Activated T-helper 1 cell treated with Interleukin-2 at 50 U/mL for 16 hours (primary cell): ENCODE results near the gene NEK11.

Source experiments
- DNase-seq: peaks from one replicate; pipeline ENCODE4 v3.0.0-alpha.2; 2020; ENCODE audit warnings: low read depth

The NEK11 gene

DNA sequence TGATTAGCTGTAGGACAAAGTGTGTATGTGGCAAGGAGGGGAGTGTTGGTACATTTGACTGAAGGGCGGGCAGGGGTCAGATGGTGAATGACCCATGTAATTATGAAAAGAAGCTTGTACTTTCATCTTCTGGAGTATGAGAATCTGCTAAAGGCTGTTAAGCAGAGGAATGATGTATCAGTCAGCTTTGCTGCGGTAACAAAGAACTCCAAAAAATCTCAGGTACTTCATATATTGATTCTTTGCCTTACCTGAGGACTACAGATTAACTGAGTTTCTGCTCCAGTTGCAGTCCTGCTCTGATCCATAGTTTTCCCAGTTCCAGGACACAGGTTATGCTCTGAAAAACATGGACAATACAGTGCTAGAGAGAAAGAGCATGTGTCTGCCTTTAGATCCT, 115.1 kb downstream of the NEK11 start:
- no peak for DNase-seq

DNA sequence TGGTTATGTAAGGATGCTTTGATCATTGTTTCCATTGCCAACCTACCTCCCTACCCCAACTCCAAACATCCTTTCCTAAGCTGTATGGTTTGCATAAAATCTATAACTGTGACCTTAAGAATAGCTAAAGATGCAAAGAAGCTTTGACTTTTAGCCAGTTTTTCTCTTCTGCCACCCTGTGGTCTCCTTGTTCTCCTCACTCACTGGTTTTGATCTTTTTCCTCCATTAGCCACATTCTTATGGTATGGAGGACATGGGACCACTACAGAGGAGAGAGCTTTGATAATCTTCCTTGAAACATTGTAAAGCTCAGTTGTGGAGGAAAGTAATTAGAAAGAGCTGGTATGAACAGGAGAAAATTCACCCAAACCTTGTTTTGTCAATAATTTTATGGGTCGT, 115.9 kb downstream of the NEK11 start:
- DNase-seq = no peak

DNA sequence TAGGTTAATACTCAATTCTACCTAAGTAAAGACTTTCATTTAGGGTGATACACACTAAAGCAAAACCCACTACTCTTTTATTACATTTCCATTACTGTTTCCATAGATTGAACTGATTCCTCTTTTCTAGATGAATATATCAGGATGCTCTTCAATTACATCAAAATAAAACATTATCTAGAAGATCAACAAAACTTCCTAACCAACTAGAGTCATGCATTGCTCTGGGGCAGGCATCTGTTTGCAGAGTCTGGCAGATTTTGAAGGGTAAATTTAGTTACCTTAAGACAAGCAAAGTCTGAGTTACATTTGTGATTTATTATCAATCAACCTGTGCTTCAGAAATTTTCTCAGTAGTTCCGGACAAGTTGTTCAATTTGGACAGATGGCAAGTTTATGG, 117.1 kb downstream of the NEK11 start:
- no peak for DNase-seq

DNA sequence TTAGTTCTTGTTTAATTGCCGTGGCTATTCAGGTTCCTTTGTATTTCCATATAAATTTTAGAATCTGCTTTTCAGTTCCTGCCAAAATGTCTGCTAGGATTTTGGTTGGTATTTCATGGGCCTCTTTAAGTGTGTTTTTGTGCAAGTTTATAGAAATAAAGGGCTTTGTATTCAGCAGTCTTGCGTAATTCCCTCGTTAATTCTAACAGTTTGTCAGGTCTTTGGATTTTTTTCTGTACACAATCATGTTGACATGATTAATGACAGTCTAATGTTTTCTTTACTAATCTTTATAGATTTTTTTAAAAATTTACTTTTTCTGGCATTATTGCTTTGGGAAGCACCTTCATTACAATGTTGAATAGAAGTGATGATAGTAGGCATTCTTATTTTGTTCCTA, 120.9 kb downstream of the NEK11 start:
- no peak for DNase-seq

DNA sequence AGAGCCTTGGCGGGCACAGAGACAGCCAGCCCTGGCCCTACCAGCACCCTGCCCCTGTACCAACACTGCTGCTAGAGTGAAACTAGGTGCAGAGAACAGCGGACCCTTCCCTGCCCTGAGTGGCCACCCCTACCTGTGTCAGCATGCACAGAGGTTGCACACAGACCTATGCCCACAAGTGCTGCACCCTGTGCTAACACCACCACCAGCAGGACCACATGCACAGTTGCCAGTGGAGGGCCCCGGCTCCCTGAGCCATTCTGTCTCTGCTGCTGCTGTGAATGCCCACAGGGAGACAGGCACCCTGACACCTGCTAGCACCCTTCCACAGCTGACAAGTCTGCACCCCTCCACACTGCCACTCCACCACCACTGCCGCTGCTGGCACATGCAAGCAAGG, 131.8 kb downstream of the NEK11 start:
- no peak for DNase-seq

DNA sequence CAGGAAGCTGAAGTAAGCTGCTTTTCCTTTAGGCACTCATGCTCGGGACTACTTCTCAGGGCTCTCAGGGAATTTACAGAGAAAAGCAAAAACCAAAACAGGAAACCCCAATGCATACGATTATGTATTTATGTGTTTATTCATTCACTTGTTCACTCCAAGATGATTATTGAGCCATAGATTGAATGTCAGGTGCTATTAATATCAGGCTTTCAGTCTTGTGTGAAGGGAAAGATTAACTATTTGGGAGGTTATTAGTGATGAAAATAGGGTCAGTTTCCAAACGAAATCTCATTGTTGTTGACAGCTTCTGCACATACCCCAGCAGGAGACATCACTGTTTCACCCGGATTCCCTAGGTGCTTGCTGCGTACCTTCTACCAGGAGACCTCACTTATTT, 135.8 kb downstream of the NEK11 start:
- DNase-seq = no peak

DNA sequence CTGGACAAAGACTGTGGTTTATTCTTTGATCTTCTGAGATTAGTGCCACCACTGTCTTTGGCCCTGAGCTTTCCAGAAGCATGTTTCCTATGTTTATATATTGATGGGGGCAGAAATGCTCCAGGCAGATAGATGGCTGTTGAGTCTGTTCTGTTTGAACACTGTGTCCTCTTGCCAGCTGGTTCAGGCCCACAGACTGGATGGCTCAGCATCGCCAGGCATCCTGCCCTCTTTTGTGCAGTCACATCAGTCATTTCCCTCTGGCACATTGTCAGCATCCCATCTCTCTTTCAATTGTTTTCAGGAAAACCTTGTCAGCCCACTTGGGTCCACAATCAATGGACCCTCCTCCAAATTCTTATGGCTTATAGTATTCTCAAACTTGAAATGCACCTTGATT, 141.2 kb downstream of the NEK11 start:
- no peak for DNase-seq

DNA sequence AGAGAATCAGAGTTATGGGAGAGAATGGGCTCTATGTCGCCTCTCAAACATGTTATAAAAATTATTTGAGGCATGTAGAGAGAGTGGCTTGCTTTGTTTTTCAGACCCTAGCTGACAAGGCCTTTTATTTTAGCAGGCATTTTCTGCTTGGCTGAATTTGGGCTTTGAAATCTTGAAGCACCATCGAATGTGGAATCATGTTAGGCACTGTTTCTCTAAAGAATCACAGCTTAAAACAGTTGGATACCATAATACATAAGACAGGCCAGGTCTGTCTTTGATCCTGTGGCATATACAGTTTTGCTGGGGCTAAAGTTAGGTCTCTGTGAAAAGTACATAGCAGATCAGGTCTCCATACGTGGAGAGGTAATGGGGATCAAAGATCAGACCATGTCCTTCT, 142.7 kb downstream of the NEK11 start:
- DNase-seq = no peak

DNA sequence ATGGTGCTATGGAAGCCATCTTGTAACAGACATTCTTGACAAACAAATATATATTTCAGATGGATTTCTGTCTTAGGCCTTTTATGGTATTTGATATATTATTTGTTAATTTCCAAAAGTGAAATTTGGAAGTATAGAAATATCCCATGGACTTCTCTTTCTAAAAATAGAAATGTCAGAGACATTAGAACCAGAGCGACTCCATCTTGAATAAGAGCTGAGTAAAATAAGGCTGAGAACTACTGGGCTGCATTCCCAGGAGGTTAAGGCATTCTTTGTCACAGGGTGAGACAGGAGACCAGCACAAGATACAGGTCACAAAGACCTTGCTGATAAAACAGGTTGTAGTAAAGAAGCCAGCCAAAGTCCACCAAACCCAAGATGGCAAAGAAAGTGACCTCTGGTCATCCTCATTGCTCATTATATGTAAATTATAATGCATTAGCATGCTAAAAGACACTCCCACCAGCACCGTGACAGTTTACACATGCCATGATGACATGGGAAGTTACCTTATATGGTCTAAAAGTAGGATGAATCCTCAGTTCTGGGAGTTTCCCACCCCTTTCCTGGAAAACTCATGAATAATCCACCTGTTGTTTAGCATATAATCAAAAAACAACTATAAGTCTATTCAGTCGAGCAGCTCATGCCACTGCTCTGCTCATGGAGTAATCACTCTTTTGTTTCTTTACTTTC, 146.0 kb downstream of the NEK11 start:
- DNase-seq = no peak

DNA sequence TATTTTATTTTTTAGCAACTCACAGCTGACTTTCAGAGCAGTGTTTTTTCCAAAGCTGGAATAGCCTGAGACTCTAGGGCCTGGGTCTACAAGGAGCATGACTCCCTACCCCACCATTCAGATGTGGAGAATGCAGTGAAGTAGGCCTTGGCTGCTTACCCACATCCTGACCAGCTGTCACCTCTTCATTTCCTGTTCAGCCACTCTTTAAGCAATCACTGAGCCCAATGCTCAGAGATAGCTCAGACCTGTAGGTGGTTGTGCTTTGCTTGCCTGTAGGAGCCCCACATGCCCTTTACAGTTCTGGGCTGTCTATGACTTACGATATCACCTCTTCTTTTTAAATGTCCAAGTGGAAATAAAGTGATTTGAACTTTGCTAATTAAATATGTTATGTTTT, 148.1 kb downstream of the NEK11 start:
- DNase-seq = no peak

DNA sequence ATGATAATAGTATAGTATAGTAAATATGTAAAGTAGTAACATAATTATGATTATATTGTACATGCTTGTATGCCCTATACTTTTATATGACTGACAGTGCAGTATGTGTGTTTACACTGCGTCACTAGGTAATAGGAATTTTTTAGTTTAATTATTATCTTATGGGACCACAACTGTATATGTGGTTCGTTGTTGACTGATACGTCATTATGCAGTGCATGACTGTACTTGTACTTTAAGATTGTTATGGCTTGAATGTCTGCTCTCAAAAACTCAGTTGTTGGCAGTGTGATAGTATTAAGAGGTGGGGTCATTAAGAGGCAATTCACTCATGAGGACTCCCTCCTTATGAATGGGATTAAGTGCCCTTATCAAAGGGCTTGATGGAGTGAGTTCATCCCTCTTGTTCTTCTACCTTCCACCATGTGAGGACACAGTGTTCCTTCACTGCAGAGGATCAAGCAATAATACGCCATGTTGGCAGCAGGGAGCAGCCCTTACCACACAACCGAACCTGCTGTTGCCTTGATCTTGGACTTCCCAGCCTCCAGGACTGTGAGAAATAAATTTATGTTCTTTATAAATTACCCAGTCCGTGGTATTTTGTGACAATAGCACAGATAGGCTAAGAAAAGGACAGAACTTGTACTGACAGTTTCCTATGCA, 152.2 kb downstream of the NEK11 start:
- no peak for DNase-seq

DNA sequence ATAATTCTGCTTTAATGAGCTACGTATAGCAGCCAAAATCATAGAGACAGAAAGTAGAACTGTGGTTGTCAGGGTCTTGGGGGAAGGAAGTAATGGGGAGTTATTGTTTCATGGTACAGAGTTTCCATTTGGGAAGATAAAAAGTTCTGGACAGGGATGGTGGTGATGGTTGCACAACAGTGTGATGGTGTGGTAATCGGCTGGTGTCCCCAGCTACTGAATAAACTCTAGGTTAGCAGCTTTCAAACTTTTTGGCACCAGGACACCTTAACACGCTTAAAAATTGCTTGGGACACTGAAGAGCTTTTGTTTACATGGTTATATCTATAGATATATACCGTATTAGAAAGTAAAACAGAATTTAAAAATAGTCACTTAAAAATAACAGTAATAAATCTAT, 166.0 kb downstream of the NEK11 start:
- no peak for DNase-seq

DNA sequence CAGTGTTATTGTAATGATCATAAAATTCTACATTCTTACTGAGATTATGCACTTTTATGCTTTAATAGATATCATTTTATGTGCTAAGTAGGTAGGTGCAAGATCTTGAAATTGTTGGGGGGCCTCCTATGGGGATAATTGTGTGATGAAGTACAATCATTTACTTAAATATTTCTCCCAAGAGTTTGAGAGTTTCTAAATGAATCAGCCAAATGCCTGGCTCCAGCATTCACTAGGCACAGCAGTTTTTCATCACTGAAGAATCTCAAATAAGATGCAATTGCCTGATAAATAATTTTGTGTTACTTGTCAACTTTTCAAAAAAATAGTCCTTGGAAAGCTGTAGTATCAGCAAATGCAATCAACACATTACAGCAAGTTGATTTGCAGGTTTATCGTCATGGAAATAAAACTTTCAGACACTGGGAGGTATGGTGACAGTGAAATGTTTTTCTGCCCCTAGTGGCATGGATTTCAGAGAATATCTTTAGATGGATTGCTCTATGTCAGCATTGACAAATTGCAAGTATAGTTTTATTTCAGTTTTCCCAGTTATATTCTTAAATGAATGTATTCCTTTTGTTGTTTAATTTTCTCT, 167.1 kb downstream of the NEK11 start:
- DNase-seq = no peak

DNA sequence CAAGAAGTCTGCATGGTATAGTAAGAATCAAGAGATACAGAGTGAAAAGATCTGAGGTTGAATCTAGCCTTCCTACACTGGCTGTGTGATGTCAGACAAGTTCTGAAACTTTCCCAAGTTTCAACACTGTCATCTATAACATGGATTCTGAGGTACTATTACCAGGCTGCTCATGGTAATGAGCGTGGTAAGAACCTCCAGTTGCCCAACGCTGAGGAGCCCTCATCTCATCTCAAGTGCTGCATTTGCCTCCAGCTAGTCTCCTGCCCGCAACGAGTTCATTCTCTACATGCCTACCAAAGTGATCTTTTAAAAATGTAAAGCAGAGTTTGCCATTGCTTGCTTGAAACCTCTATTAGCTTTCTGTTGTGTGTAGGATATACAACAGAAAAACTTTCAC, 168.1 kb downstream of the NEK11 start:
- DNase-seq = no peak

DNA sequence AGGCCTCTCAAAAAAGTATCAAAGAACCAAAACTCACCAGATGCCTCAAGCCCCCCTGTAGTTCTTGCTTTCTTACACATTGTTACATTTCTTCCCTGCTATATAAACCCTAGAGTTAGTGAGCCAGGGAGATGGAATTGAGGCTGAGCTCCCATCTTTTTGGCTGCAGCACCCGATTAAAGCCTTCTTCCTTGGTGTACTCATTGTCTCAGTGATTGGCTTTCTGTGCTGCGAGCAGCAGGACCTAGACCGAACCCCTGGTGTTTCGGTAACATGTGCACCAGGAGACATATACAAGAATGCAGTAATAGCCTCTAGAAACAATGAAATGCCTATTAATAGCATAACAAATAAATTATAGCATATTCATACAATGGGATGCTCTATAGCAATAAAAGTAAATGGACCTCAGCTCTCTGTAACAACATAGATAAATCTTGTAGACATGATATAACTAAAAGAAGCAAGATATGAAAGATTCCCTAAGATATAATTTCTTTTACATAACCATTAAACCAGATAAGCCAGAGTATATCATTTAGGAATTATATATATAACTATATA, 174.0 kb downstream of the NEK11 start:
- DNase-seq = no peak

DNA sequence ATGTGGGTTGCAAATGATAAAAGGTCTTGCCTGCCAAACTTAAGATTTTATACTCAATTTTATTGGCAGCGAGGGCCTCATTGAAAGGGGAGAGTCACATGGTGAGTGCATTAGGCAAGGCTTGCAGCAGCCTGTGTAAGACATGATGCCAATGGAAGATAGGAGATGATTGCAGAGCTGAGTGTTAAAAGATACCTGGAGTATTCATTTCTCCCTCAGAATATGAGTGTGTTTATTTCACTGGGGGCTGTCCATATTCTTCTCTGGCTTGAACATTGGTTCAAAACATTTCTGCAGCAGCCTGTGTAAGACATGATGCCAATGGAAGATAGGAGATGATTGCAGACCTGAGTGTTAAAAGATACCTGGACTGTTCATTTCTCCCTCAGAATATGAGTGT, 189.7 kb downstream of the NEK11 start:
- DNase-seq = no peak

DNA sequence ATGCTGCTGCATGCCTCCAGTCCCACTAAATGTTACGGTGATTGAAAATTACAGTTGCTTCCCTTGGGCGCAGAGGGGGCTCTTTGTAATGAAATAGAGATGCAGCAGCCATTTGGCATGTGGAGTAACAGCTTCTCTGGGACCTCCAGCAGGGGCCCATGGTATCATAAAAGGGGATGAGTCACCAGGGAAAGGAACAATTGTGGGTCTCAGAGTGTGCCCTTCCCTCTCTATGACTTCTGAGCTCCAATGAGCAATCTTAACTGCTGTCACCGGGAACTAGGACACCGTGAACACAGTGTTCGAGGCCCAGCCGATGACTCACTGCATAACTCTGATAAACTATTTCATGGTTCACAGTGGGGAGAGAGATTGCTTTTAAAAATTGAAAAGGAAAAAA, 190.1 kb downstream of the NEK11 start:
- no peak for DNase-seq

DNA sequence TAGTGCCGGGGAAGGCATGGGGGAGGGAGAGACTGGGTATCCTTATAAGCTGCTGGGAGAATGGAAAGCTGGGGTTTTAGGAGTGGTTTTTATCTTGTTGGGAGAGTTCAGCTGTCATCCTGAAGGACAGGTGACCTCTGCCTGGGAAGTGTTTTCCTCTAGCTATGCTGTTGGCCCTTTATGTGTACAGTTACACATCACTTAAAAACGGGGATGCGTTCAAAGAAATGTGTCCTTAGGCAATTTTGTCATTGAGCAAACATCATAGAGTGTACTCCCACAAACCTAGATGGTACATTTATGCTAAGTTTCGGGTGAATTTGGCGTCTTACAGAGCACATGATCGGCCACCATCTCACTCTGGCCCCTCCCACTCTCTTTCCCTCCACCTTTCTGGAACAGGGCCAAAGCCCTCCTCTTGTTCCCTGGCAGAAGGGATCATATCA, 190.6 kb downstream of the NEK11 start:
- DNase-seq = no peak

DNA sequence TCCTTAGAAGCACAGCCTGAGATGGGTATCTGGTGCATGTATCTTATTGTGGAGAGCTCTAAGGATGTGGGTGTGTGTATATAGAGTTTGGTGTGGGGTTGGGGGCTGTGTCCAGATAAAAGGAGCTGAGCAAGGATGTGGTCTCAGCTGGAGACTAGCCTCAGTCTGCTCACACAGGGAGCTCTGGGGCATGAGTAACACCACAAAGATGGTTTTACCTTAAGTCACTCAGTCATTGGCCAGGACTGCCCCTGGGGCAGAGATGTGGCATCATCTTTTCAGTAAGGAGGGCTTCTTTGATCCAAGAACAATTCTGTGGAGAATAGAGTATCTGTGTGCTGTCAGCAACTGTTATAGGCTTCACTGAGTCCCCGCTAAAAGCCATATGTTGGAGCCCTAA, 191.5 kb downstream of the NEK11 start:
- DNase-seq = no peak

DNA sequence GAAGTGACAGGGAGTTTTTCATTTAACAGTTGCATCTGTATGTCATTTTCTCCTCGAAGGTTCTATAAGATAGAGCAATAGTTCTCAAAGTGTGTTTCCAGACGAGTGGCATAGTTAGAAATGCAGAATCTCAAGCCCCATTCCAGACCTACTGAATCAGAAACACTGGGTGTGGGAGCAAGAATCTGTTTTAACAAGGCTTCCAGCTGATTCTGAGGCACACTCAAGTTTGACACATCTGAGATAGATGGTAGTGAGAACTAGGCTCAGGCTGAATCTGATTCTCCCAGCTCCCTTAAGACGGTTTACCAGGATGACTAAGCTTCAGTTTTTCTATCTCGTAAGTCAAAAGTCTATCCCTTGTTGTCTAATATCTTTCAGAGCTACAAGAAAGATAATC, 195.1 kb downstream of the NEK11 start:
- no peak for DNase-seq

DNA sequence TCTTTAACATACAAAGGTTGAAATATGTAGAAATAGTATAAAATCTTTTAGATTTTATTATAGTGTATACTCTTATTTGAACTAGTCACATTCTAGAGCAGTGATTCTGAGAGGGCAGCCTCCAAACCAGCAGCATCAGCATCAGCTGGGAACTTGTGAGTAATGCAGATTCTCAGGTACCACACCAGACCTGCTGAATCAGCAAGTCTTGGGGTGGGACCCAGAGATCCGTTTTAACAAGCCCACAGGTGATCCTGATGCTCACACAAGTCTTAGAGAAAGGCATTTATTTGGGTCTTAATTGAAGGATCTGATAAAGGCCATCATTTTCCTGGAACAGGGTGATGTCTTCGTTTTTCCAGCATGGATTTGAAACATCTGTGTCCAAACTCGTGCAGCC, 195.9 kb downstream of the NEK11 start:
- no peak for DNase-seq

DNA sequence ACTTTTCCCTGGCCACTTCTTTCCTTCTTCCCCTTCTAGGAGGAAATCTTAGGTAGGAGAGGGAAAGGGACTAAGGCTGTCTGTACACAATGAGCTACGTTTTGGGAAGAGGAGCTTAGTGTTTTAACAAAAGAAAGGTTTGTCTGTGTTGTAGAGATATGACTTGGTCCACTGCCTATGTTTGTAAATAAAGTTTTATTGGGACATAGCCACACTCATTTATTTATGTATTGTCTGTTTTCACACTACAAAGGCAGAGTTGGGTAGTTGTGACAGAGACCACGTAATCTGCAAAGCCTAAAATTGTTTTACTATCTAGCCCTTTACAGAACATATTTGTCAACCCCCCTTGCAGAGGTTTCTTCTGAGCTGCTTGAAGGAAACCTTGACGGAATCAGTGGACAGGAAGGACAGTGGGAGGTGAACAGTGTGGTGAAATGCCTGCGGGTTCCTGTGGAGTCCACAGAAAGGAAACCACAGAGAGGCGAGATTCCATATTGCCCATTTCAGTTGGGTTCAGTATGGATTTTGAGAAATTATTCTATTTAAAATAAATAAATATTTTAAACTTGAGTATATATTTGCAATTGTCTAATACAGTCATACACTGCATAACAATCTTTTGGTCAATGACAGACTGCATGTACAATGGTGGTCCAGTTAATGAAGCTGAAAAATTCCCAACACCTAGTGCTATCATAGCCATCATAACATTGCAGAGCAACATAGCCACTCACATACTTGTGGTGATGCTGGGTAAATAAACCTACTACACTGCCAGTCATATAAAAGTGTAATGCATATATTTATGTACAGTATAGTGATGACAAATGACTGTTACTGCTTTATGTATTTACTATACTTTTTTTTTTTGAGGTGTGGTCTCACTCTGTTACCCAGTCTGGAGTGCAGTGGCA, 197.0 kb downstream of the NEK11 start:
- DNase-seq = no peak
